ENCODE results near the gene GEMIN5. TPM values are rescaled to one million over a fixed set of nuclear protein-coding genes. Genes with fewer than 3 reads are reported as not detected.
A peak's percentile ranks its signal among the peaks of the same experiment; 100 is the strongest.

Gene GEMIN5
- polyA plus RNA-seq, 3 donors, result 20.6 to 21.8 (median 21.0) TPM

DNA sequence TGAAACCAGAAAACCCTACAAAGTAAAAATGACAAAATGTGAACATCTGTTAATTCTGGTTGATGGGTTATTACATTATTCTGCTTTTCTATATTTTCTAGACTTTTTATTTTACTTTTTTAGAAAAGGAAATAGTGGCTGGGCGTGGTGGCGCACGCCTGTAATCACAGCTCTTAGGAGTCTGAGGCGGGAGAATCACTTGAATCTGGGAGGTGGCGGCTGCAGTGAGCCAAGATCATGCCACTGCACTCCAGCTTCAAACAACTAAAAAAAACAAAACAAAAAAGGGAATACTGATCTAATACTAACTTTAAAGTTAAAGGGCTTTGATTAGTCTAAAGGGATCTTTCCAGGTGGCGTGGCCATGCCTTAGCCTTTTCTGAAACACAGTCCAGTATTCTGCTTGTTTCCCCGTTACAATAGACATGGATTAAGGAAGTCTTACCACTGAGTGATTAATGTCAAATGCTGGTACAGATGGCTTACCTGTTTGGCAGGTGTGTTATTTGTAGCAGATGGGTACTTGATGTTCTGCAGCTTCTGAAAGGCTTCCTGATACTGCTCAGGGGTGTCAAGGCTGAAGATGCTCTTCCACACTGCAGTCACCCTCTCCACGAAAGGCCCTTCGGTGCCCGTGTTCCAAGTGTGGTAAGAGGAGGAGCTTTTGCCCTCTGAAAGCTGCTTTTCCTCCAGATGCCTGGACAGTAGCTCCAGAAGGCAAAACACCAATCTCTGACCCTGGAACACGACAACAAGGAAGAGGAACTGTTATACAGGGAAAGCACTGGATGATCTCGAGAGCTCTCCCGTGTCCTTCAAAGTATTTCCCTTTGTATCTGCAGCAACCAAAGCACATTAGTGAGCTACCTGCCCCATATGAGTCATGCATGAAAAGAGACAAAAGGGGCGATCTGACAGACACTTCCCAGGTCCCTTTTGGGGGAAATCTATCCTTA, 42.1 kb downstream of the GEMIN5 start:
- no peak for DNase-seq

DNA sequence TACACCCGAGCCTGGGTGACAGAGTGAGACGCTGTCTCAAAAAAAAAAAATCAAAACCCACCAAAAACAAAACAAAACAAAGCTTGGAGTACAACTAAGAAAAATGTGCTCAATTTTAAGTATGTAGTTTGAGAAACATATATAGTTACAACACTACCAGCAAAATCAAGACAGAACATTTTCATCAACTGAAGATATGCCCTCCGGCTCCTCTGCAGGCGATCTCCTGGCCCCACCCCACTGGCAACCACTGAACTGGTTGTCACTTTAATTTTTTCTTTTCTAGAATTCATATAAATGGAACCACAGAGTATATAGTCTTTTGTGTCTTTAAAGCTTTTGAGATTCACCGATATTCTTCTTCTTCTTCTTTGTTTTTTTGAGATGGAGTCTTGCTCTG, 44.6 kb downstream of the GEMIN5 start:
- no peak for DNase-seq

DNA sequence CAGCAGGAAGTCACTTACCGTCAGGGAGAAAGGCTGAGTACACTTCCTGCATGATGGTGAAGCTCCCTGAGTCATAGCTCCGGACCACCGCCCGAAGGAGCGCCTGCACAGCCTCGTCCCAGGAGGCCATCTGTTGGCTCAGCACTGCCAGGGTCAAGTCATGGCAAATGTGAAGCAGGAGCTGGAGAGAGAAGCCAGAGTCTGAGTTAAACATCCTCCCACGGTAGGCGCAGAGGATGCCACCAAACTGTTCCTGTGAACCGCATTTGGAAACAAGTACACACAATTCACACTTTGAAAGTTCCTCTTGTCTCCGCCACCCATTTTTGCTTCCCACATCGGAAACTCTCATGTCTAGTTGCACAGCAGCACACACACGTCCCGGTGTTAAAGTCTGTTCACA, 45.6 kb downstream of the GEMIN5 start:
- DNase-seq, result no peak

DNA sequence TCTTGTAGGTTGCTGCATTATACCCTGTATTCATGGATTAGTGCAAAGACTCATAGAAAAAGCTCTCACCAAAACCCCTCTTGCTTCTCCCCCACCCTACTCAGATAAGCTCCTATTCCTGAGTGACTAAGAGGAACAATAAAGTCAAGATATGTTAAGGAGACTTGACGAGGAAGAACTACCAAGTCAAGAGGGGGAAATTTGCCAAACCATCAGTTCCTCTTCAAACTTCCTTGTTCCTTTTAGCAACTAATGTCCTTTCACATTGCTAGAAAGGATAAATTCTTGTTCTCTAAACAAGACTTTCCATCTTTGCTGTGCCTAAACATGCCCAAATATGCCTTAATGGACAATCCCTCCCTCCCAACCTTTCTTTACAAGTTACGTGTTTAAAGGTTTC, 52.6 kb downstream of the GEMIN5 start:
- no peak for DNase-seq

DNA sequence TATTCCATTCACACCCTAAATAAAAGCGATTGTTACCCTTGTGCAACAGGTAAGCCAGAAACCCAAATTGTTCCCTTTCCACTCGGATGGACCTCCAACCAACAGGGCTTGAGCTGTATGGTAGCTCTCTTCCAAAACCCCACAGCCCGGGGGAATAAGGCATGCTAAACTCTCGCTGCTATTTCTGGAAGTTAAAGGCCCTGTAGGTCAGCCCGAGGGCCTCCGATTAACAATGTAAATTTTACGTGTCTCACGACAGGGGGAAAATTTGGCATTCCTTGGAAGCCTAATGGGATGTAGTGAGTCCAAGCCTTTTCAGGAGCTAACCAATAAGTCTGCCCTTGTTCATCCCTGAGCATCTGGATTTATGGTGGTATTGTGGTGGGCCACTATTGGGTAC, 53.6 kb downstream of the GEMIN5 start:
- no peak for DNase-seq

DNA sequence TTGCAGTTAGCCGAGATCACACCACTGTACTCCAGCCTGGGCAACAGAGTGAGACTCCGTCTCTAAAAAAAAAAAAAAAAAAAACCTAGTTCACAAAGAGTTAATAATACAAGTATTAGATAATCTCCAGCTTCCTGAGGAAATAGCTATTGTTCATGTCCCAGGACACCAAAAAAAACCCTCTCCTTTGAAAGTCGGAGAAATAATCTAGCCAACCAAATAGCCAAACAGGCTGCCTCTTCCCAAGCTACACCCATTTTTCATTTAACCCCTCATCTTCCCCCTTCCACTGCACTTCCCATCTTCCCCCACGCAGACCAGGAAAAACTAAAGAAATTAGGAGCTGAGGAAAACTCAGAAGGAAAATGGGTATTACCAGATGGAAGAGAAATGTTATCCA, 56.0 kb downstream of the GEMIN5 start:
- no peak for DNase-seq

DNA sequence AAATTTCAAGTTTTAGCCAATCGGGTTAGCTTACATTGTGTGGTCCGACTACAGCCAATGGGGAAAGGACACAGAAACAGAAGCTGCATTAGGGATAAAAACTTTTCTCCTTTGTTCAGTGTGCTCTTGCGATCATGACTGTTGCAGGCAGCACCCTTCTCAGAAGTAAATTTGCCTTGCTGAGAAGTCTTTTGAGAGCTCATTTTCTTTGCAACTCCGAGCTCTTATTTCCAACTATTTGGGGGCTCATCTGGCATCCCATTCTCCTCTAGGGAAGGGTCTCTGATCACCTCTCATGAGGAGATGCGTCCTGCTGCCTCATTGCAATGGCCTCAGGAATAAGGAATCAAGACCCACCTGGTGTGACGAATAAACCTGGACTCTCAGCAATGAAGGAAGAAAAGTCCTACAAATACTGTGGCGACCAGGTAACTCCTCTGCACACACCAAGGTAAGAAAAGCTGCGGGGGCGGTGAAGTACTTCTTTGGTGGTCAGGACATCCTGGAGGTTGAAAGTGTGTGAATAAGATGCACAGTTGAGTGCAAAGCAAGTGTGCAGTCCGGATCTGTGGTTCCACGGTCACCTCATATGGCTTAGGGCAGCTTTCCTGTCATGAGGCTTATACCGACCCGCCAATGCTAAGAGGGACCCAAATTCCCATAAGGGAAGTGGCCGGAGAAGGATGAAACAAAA, 59.2 kb downstream of the GEMIN5 start:
- no peak for DNase-seq

DNA sequence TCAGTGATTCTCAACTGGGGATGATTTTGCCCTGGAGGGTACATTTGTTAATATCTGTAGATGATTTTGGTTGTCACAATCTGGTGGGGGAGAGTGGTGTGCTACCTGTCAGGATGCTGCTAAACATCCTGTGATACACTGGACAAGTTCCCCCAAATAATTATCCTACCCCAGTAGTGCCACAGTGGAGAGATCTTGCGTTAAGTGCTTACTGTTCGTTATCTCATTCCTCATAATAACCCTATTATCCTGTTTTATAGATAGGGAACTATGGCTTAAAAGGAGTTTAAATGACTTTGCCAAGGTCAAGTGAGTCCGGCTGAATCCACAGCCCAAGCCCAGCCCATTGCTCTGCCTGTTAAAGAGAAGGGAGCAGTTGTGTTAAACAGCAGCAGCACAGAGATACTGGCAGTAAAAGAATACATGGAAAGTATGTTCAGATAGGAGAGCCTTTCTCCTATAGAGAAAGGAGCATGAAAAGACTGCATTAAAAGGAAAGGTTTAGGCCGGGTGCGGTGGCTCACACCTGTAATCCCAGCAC, 64.2 kb downstream of the GEMIN5 start:
- no peak for DNase-seq

DNA sequence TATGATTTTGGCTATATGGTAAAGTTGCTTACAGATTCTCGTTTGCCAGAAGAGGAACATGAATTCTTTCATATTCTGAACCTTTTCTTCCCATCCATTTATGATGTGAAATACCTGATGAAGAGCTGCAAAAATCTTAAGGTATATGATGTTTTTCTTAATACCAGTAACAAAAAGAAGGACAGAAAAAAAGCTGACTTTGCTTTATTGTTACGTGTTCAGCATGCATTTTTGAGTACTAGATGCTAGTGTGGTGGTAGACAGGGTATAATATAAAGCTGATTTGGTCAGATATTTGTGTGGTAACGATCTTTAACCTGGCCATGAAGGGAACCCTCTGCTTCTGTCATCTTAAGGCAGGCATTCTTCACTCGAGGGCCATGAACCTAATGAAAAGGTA, 66.3 kb downstream of the GEMIN5 start:
- DNase-seq, result no peak

DNA sequence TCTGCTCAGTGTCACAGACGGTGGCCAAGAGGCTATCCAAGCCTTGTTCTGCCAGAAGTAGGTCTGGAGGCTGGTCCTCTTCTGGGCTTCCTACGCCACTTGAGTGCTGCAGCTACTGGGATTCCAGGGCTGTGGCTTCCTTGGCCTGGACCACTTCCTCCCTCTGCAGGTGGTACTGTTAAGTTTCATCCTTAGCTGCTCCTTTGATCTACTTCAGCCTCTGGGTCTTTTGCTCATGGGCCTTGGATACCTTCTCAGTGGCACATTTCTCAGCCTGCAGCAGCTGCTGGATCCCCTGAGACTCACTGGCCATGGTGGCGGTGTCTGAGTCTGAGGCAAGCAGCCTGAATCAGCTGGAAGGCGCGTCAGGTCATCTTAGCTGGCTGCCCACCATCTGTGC, 69.3 kb downstream of the GEMIN5 start:
- no peak for DNase-seq

DNA sequence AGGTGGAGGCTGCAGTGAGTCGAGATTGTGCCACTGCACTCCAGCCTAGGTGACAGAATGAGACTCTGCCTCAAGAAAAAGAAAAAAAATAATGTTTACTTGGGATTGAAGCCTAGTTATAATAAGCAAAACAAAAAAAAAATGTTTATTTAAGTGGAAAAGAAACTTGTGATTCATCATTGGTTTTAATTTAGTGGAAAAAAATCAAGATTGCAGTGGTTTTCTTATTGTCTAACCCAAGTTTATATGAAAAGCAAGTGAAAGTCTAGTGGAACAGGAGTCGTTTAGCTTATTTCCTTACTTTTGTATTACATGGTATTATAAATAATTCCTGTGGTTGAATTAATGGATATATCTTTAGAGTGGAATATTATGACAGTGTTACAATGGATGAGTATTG, 71.2 kb downstream of the GEMIN5 start:
- DNase-seq, result no peak

DNA sequence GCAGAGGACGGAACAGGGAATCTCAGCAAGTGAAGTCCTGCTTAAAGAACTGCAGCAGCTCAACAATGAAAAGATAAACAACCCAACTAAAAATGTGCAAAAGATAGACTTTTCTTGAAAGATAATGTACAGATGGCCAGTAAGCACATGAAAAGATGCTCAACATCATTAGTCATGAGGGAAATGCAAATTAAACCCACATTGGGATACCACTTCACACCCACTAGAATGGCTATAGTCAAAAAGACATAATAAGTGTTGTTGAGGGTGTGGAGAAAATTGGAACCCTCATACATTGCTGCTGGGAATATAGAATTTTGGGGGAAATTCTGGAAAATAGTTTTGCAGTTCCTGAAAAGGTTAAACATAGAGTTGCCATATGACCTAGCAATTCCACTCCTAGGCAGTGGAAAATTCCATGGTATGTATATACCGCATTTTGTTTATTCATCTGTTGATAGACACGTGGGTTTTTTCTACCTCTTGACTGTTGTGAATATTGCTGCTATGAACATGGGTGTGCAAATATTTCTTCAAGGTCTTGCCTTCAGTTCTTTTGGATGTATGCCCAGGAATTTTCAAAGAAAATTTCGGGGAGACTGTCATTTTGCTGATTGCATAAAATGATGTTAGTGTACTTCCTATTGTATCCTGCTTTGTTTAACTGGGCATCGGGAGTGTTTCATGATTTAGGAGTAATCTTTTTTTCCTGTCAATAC, 72.4 kb downstream of the GEMIN5 start:
- no peak for DNase-seq

DNA sequence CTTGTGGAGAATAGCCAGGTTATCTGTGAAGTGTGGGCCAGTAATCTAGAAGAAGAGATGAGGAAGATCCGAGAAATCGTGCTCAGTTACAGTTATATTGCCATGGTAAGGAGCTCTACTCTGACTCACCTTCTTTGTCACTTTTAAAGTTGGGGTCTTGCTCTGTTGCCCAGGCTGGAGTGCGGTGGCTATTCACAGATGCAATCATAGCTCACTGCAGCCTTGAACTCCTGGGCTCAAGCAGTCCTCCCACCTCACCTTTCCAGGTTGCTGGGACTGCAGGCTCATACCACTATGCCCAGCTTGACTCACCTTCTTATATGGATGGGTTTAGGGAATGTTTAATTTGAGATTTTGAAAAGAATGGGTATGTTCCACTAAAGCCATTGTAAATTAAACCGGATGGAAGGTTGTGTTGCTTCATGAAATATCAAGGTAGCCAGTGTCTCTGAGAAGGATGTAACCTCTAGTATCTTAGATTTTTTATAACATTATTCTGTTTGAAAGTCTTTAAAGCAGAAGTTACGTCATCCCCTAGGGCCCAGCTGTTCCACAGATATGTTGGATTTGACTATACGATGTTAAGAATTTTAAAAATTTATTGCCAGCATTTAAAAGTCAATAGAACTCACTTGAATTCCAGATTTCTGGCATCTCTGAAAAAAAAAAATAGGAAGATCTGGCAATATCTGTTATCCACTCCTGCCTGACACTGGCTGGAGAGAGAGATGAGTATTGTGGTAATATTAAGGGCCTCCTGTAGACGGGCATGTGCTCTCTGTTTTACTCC, 74.5 kb downstream of the GEMIN5 start:
- DNase-seq, result no peak

DNA sequence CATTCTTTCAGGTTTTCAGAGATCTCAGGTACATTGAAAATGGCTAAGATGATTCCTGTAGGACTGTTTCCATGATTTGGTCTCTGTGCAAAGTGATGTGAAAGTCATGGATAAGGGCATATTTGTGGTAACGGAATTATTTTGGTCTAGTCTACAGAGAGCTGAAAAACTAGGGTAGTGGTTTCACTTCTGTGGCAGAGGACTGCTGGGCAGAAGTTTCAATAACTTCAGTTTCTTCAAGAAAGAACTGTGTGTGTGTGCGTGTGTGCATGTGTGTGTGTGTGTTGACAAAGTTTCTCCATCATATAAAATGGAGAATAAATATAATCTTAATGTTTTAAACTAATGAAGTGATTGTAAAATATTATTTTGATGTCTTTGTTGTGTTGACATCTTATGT, 75.2 kb downstream of the GEMIN5 start:
- DNase-seq, result no peak

DNA sequence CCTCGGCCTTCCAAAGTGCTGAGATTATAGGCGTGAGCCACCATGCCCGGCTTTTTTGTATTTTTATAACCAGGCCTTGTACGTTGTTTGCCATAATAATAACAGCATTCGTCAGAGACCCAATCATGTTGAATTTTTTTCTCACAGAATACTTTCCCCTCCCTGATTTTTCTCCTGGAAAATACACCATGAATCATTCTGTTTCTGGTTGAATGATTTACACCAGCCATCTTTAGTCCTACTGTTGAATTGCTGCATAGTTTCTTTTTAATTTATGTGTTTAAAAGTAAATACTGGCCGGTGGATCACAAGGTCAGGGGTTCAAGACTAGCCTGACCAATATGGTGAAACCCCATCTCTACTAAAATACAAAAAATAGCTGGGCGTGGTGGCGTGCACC, 76.1 kb downstream of the GEMIN5 start:
- no peak for DNase-seq

DNA sequence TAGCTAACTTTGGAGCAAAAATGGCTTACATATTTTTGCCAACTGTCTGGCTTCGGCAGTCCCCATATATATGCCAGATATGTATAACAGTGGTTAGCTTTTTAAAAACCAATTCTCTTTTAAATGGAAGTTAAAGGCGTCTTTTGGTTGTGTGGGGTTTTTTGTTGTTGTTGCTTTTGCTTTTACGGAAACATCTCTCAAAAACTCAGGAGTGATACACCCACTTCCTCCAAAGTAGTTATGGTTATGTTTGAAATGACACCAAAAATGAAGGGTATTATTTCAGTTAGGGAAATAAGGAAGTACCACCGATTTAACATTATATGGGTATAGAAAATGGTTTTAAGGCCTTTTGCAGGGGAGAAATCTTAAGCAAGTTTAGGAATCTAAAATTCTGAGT, 77.2 kb downstream of the GEMIN5 start:
- no peak for DNase-seq

DNA sequence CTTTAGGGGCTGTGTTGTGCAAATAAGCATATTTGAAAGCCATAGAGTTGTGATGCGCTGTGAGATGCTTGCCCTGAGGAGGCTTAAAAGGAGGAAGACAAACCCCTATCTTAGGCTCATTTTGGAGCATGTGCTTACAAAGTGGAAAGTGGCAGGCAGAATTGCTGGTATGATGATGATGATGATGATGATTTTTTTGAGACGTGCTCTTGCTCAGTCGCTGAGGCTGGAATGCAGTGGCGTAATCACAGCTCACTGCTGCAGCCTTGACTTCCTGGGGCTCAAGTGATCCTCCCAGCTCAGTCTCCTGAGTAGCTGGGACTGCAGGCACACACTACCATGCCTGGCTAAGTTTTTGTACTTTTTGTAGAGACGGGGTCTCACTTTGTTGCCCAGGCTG, 77.9 kb downstream of the GEMIN5 start:
- DNase-seq, result no peak

DNA sequence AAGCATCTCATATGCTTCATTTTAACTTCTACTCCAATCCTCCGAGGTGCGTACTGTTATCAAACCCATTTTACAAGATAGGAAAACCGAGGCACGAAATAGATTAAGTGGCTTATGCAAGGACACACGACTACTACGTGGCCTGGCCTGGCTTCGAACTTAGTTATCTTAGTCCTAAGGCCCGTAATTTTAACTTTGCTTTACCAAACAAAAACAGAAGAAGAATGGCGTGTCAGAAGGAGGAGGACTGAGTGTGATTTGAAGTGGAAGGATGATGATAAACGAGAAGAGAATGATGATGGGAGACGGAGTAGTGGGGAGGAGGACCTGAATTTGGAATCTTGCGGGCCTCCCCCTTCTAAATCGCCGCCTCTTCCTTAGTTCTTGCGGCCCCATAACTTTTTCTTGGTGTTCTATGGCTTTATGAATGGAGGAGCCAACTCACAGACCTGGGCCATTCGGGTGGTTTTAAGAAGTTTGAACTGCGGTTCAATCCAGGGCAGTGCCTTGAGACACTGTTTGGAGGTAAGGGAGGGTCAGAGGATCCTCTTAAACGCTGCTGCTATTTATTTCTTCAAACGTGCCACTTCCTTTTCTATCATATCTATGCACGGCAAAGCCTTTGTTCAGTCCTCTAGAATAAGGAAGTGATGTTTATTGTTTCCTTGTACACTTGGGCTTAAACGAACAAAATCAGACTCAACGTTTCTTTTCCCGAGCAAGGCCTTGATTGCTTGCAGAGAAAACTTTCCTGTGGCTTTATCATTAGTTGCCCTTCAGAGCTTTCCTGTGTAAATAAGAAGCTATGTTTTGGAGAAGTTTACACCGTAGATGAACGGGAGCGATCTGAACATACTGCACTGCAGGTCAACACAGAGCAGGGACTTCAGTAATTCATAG, 78.8 kb downstream of the GEMIN5 start:
- DNase-seq, result no peak

DNA sequence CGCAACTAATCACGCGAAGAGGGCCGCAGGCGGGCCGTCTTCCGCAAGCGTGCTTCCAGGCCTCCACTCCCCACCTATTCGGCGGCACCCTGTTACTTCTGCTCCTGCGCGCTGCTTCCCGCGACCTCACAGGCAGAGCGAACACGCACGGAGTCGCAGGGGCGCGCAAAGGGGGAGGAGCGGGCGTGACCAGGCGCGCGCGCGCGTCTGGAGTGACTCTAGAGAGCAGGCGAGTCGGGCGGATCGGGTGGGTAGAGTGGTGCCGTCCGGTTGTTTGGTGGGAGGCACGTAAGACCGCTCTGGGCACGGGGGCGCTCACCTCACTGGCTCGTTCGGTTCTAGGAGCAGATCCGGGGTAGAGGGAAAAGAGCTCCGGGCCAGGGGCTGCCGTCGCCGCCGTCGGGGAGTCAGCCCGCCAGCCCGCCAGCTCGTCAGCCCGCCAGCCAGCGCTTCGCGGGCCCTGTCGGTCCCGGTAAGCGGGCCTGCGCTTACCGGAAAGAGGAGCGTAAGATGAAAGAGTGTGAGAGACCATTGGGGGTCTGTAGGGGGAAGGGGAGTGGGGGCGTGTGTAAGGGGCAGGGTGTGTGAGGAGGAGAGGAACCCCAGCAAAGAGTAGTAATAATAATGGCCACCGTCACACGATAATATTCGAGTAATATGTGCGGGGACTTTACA, 79.6 kb downstream of the GEMIN5 start, which contains the start of gene CNOT8:
CNOT8 (plus strand) TSS at position 331 of the 675 bp plus-strand sequence. CDS start 4,652 bp downstream, outside the sequence.
- peak; percentile 98 for DNase-seq

All from renal pelvis (tissue), 4 donors.